SU-DHL-6 (cell line): ENCODE measurements around the gene CRB2.

Source experiments
- EZH2phosphoT487 ChIP-seq: fragments of 200-600 bp; sonication (generic), shearing (Covaris generic); conservative IDR thresholded peaks from 2 replicates; pipeline ENCODE4 v1.6.1; 2018; ENCODE audit warnings: mild to moderate bottlenecking, antibody characterized with exemption, low read length, moderate library complexity, mixed read lengths
- TF ChIP-seq, protein P1 (sequence below): fragments of 200-600 bp; sonication (generic); IDR thresholded peaks from one replicate; pipeline ENCODE4 v1.5.1; 2017; ENCODE audit warnings: antibody characterized with exemption, mild to moderate bottlenecking, low read length, moderate library complexity; ENCODE audit not compliant: insufficient read depth, poor library complexity, severe bottlenecking

DNA sequence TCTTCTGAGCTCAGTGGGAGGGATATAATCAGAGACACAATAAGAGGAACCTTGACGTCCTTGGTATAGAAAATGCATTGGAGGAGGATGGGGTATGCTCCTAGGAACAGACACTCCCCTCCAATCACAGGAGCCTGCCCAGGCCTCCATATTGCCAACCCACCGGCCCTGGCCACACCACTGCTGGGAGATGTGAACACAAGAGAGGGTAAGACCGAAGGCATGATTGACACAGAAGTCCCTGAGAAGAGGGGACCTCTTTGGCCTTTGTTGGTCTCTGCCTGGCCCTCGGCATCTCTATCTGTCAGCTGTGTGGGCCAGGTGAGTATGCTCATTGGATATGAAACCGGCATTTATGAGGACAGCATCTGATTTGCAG, 62.0 kb downstream of the CRB2 start:
- TF ChIP-seq, protein P1, sequence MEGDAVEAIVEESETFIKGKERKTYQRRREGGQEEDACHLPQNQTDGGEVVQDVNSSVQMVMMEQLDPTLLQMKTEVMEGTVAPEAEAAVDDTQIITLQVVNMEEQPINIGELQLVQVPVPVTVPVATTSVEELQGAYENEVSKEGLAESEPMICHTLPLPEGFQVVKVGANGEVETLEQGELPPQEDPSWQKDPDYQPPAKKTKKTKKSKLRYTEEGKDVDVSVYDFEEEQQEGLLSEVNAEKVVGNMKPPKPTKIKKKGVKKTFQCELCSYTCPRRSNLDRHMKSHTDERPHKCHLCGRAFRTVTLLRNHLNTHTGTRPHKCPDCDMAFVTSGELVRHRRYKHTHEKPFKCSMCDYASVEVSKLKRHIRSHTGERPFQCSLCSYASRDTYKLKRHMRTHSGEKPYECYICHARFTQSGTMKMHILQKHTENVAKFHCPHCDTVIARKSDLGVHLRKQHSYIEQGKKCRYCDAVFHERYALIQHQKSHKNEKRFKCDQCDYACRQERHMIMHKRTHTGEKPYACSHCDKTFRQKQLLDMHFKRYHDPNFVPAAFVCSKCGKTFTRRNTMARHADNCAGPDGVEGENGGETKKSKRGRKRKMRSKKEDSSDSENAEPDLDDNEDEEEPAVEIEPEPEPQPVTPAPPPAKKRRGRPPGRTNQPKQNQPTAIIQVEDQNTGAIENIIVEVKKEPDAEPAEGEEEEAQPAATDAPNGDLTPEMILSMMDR, result no peak
- TF ChIP-seq EZH2phosphoT487, result no peak
